Neural crest cell (in vitro differentiated cells): ENCODE data around the gene TRPM2. TPM values are rescaled to one million over a fixed set of nuclear protein-coding genes. Genes with fewer than 3 reads are reported as not detected.
A peak's percentile ranks its signal among the peaks of the same experiment; 100 is the strongest.

ENCODE experiments used
- DNase-seq: peaks from one replicate; pipeline ENCODE4 v3.0.0; 2021; ENCODE audit warnings: low read depth, mixed read lengths, low spot score
- H3K27ac Mint-ChIP-seq: one replicate; pipeline ENCODE4 v1.8.0; 2021; ENCODE audit warnings: mild to moderate bottlenecking, mixed read lengths; ENCODE audit not compliant: unreplicated experiment
- H3K27me3 Mint-ChIP-seq: 2 replicates; pipeline ENCODE4 v1.8.0; 2021; ENCODE audit warnings: low read depth, mild to moderate bottlenecking, mixed read lengths
- H3K36me3 Mint-ChIP-seq: 2 replicates; pipeline ENCODE4 v1.8.0; 2021; ENCODE audit warnings: low read depth, mild to moderate bottlenecking, mixed read lengths
- H3K4me1 Mint-ChIP-seq: 2 replicates; pipeline ENCODE4 v1.8.0; 2021; ENCODE audit warnings: mixed read lengths
- H3K4me3 Mint-ChIP-seq: one replicate; pipeline ENCODE4 v1.8.0; 2021; ENCODE audit warnings: mild to moderate bottlenecking, mixed read lengths
- H3K9me3 Mint-ChIP-seq: 2 replicates; pipeline ENCODE4 v1.8.0; 2021; ENCODE audit warnings: mixed read lengths
- total RNA-seq: library from RNA; stranded (reverse); gene quantifications from 2 replicates; pipeline ENCODE4 v1.2.1, GENCODE V29; 2021
- TF ChIP-seq, protein P1 (sequence below): fragments of 200-600 bp; sonication (generic); conservative IDR thresholded peaks from 2 replicates; pipeline ENCODE4 v1.5.0; 2021; ENCODE audit warnings: antibody characterized with exemption, mild to moderate bottlenecking

The TRPM2 gene
- total RNA-seq, 1 donor from 2014 or later = not detected

- peaks cover 3% of the 10 kb centered on the region for H3K36me3 Mint-ChIP-seq
These were observed 22.7 kb upstream of the TRPM2 start for GRCh38 chr21:44330698-44331097.

GRCh38 chr21:44331209-44331608 is 22.2 kb upstream of the TRPM2 start:
- DNase-seq = no peak
- H3K36me3 Mint-ChIP-seq = peaks cover 3% of the 10 kb centered on the region
- H3K9me3 Mint-ChIP-seq = no peaks in the 10 kb centered on the region
- H3K4me3 Mint-ChIP-seq = no peak overlapping the region
- TF ChIP-seq, protein P1, sequence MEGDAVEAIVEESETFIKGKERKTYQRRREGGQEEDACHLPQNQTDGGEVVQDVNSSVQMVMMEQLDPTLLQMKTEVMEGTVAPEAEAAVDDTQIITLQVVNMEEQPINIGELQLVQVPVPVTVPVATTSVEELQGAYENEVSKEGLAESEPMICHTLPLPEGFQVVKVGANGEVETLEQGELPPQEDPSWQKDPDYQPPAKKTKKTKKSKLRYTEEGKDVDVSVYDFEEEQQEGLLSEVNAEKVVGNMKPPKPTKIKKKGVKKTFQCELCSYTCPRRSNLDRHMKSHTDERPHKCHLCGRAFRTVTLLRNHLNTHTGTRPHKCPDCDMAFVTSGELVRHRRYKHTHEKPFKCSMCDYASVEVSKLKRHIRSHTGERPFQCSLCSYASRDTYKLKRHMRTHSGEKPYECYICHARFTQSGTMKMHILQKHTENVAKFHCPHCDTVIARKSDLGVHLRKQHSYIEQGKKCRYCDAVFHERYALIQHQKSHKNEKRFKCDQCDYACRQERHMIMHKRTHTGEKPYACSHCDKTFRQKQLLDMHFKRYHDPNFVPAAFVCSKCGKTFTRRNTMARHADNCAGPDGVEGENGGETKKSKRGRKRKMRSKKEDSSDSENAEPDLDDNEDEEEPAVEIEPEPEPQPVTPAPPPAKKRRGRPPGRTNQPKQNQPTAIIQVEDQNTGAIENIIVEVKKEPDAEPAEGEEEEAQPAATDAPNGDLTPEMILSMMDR = no peak
- peak overlapping the region; percentile 72 for H3K27ac Mint-ChIP-seq
- H3K4me1 Mint-ChIP-seq = peaks cover 4% of the 10 kb centered on the region
- H3K27me3 Mint-ChIP-seq = peaks cover 3% of the 10 kb centered on the region

More at GRCh38 chr21:44330698-44331097, 22.7 kb upstream of the TRPM2 start:
- peaks cover 4% of the 10 kb centered on the region for H3K4me1 Mint-ChIP-seq
- no peaks in the 10 kb centered on the region for H3K9me3 Mint-ChIP-seq
- DNase-seq = no peak
- H3K27me3 Mint-ChIP-seq = peaks cover 3% of the 10 kb centered on the region
- H3K27ac Mint-ChIP-seq = no peak overlapping the region
- TF ChIP-seq, protein P1 = no peak
- no peak overlapping the region for H3K4me3 Mint-ChIP-seq

DNA sequence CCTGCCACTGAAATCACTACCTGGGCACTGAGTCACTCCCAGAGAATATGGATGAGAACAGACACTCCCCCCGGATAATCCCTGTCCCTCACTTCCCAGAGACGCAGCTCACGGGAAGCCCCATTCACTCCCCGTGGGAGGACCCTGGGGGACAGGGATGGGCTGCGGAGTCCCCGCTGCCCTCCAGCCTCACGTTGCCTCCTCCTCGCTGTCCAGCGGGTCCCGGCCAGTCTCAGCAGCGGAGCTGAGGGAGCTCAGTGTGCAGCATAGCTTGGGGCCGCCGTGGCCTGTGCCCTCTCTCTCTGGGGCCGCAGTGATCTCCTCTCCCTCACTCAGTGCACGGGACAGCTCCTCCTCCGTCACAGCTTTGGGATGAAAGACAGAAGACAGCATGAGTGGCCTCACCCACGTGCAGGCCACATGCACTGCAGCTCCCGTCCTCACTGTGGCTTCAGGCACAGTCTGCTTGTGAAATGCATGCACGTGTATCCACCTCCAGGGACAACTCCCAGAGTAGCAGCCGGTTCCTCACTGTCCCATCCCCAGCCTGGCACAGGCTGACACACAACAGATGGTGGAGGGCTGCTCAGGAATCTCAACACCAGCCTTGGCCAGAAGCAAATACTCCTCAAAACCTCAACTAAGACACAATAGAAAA is 21.6 kb upstream of the TRPM2 start:
- DNase-seq = no peak
- Mint-ChIP-seq H3K9me3 (no peaks in the 10 kb centered on the region), H3K27ac (peak overlapping the region; percentile 72), H3K27me3 (peaks cover 3% of the 10 kb centered on the region), H3K4me1 (peaks cover 4% of the 10 kb centered on the region), H3K4me3 (peak overlapping the region; percentile 61), H3K36me3 (peaks cover 3% of the 10 kb centered on the region)
- TF ChIP-seq, protein P1 = no peak

DNA sequence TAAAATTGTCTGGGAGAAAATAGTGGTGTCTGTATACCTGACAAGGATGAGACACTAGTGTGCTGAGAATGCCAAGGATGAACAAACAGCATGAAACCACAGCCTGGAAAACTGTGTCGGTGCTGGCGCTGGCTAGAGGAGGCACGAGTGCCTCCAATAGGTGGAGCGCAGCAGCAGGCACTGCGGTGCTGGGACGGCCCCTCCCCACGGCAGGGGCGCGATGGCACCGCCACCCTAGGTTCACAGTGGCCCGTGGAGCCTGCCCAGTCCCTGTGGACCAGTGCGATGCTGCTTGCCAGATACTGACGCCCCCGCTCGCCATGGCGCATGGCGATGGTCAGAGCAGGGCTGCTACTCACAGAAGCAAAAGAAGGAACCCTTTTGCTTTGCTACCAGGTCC is 21.0 kb upstream of the TRPM2 start:
- peaks cover 3% of the 10 kb centered on the region for H3K27me3 Mint-ChIP-seq
- H3K4me1 Mint-ChIP-seq = peaks cover 10% of the 10 kb centered on the region
- DNase-seq = no peak
- H3K4me3 Mint-ChIP-seq = peak overlapping the region; percentile 38
- TF ChIP-seq, protein P1 = no peak
- H3K9me3 Mint-ChIP-seq = no peaks in the 10 kb centered on the region
- no peak overlapping the region for H3K27ac Mint-ChIP-seq
- H3K36me3 Mint-ChIP-seq = peaks cover 3% of the 10 kb centered on the region

DNA sequence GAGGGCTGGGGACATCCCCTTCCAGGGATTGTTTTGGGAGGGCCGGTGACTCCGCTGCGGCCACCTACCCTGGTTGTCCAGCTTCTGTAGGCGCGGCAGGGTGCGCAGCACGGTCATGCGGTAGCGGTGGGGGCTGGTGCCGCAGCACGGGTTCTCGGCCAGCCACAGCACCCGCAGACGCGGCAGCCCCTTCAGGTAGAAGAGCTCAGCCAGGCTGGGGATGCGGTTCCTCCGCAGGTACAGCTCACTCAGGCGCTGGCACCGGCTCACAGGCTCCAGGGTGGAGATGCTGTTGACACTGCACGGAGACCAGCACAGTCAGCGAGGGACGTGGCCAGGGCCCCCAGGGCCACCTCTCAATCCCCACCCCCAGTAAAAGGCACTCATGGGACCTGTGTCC is 20.5 kb upstream of the TRPM2 start:
- DNase-seq = no peak
- TF ChIP-seq, protein P1 = no peak
- Mint-ChIP-seq H3K9me3 (no peaks in the 10 kb centered on the region), H3K4me3 (peak overlapping the region; percentile 38), H3K4me1 (peaks cover 16% of the 10 kb centered on the region), H3K27ac (no peak overlapping the region), H3K36me3 (peaks cover 3% of the 10 kb centered on the region), H3K27me3 (peaks cover 3% of the 10 kb centered on the region)
